Erythroblast (primary cell): ENCODE data around the gene ZNF385C.

Experiments
- GATA1 ChIP-seq: IDR thresholded peaks from 2 replicates; pipeline ENCODE4 v1.6.1; 2011; ENCODE audit warnings: low read depth, mild to moderate bottlenecking, control low read depth, low read length, moderate library complexity
- POLR2A ChIP-seq: IDR thresholded peaks from 2 replicates; pipeline ENCODE4 v1.6.1; 2011; ENCODE audit warnings: mild to moderate bottlenecking, low read length

DNA sequence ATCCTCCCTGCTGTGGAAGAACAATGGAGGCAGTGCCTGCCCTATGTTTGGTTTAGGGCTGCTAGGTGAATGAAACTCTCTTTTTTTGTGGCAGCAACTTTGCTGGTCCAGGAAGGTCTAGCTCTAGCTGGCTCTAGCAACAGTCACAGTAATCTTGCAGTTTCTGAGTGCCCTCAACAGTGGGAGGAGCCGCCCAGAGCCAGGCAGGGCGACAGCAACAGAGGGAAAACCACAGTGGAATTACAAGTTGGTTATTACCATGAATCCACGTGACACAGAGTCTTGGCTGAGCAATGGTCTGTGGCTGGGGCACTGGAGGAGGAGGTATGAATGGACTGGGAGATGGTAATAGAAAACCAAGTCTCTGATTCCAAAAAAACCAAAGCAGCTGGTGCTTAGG lies 34.7 kb upstream of the ZNF385C start:
- TF ChIP-seq POLR2A (no peak), GATA1 (no peak)
